GM10266 (cell line): ENCODE results near the gene SPRR2B.
"Not testable (repeated sequence)": the region's sequence is repeated elsewhere in the genome, so short reads cannot be mapped to it uniquely, and the experiment has no call there.

Experiments
- DNase-seq: peaks from one replicate; pipeline ENCODE4 v3.0.0; 2012; ENCODE audit errors: extremely low spot score
- CTCF ChIP-seq: IDR thresholded peaks from 2 replicates; pipeline ENCODE4 v1.5.1; 2012; ENCODE audit warnings: mild to moderate bottlenecking, low read depth; ENCODE audit not compliant: control insufficient read depth, insufficient read depth; ENCODE audit errors: missing control alignments

The SPRR2B gene

GRCh38 chr1:153032677-153033308 lies 38.6 kb downstream of the SPRR2B start:
- peak; percentile 6 for DNase-seq
- TF ChIP-seq CTCF, result peak; percentile 35

GRCh38 chr1:153032073-153032472 lies 39.3 kb downstream of the SPRR2B start:
- DNase-seq, result no peak
- no peak for TF ChIP-seq CTCF

- no peak for DNase-seq
- no peak for TF ChIP-seq CTCF
Measured at GRCh38 chr1:153030895-153031294, 40.5 kb downstream of the SPRR2B start, which contains the start of gene SPRR1B. TSS of gene SPRR1B (plus strand) at chr1:153031203. CDS start at chr1:153032346, 1,143 bp downstream.

- DNase-seq, result no peak
- TF ChIP-seq CTCF, result no peak
Measured at GRCh38 chr1:153028766-153029165, 42.6 kb downstream of the SPRR2B start.

- no peak for DNase-seq
- no peak for TF ChIP-seq CTCF
Measured at GRCh38 chr1:153025797-153026196, 45.6 kb downstream of the SPRR2B start.

GRCh38 chr1:153024413-153024812 lies 47.0 kb downstream of the SPRR2B start:
- DNase-seq, result no peak
- no peak for TF ChIP-seq CTCF

GRCh38 chr1:153023109-153023508 lies 48.3 kb downstream of the SPRR2B start:
- no peak for TF ChIP-seq CTCF
- DNase-seq, result no peak

GRCh38 chr1:153022340-153022739 lies 49.1 kb downstream of the SPRR2B start:
- DNase-seq, result not testable (repeated sequence)

- DNase-seq, result not testable (repeated sequence)
Measured at GRCh38 chr1:153021829-153022228, 49.6 kb downstream of the SPRR2B start.
